Astrocyte of the spinal cord (primary cell): ENCODE data around the gene FSIP1.

ENCODE experiments used
- DNase-seq: peaks from one replicate; pipeline ENCODE4 v3.0.0; 2011; ENCODE audit warnings: low read depth, low spot score
- H3K4me3 ChIP-seq: 2 replicates; pipeline ENCODE4 v1.5.1; 2011; ENCODE audit warnings: low read depth, mild to moderate bottlenecking, low read length, moderate library complexity
- CTCF ChIP-seq: IDR thresholded peaks from 2 replicates; pipeline ENCODE4 v1.5.1; 2012; ENCODE audit warnings: low read depth, mild to moderate bottlenecking, low read length, inconsistent platforms
- in situ Hi-C: cut with HindIII; loops from 2 replicates; pipeline ENCODE4 v1.10.0; 2017; ENCODE audit warnings: low sequenced_read_pairs

Gene FSIP1

GRCh38 chr15:39774688-39775267, 7.9 kb downstream of the FSIP1 start:
- in situ Hi-C loops, result no loop called here
- no peak overlapping the region for H3K4me3 ChIP-seq
- no peak for TF ChIP-seq CTCF
- DNase-seq, result no peak

- no peak overlapping the region for H3K4me3 ChIP-seq
- DNase-seq, result peak; percentile 80
- in situ Hi-C loops, result no loop called here
- TF ChIP-seq CTCF, result no peak
Observed at GRCh38 chr15:39770748-39771689, 11.6 kb downstream of the FSIP1 start.

- in situ Hi-C loops, result no loop called here
- DNase-seq, result no peak
- no peak overlapping the region for H3K4me3 ChIP-seq
- TF ChIP-seq CTCF, result no peak
Observed at GRCh38 chr15:39767921-39768320, 14.7 kb downstream of the FSIP1 start.

GRCh38 chr15:39761006-39761405, 21.6 kb downstream of the FSIP1 start:
- TF ChIP-seq CTCF, result no peak
- in situ Hi-C loops, result no loop called here
- DNase-seq, result no peak
- H3K4me3 ChIP-seq, result no peak overlapping the region

GRCh38 chr15:39756806-39757522, 25.7 kb downstream of the FSIP1 start:
- TF ChIP-seq CTCF, result peak; percentile 64
- peak; percentile 81 for DNase-seq
- in situ Hi-C loops, result no loop called here
- H3K4me3 ChIP-seq, result no peak overlapping the region

GRCh38 chr15:39752991-39753390, 29.6 kb downstream of the FSIP1 start:
- TF ChIP-seq CTCF, result no peak
- H3K4me3 ChIP-seq, result no peak overlapping the region
- in situ Hi-C loops, result no loop called here
- DNase-seq, result no peak
